H4 (cell line): ENCODE measurements around the gene NKAPL. TPM values are rescaled to one million over a fixed set of nuclear protein-coding genes. Genes with fewer than 3 reads are reported as not detected.
"Not testable (repeated sequence)": the region's sequence is repeated elsewhere in the genome, so short reads cannot be mapped to it uniquely, and the experiment has no call there.

ENCODE experiments used
- DNase-seq: peaks from one replicate; pipeline ENCODE4 v3.0.0-alpha.2; 2015; ENCODE audit warnings: low spot score
- total RNA-seq: library from RNA; depleted of rRNA; stranded (reverse); fragments of >200 nt; shearing (Covaris generic); gene quantifications from 2 replicates; pipeline ENCODE4 v1.2.3, GENCODE V29; 2014; rRNA removed

NKAPL gene
- total RNA-seq, 1 experiment from 2014 or later: not detected

- DNase-seq: no peak
Observed at GRCh38 chr6:28296520-28297060, 37.5 kb downstream of the NKAPL start.

- no peak for DNase-seq
Observed at GRCh38 chr6:28303570-28303969, 44.5 kb downstream of the NKAPL start.

GRCh38 chr6:28306363-28306762 is 47.3 kb downstream of the NKAPL start:
- DNase-seq: not testable (repeated sequence)

Other genes starting within 250 kb of the NKAPL start
- 0.16 and 1.2 TPM in 2 replicates for gene ZNF165, start 178.7 kb upstream of the NKAPL start, total RNA-seq
- gene ZSCAN16, start 134.7 kb upstream of the NKAPL start, total RNA-seq: 3.5 and 9.9 TPM in 2 replicates
- 7.4 and 10.1 TPM in 2 replicates for gene ZKSCAN8, start 117.4 kb upstream of the NKAPL start, total RNA-seq
- 12.3 and 13.9 TPM in 2 replicates for gene ZSCAN9, start 34.0 kb upstream of the NKAPL start, total RNA-seq
- 3.1 and 3.8 TPM in 2 replicates for gene ZKSCAN4, start 7.0 kb upstream of the NKAPL start, total RNA-seq
- 13.6 and 14.1 TPM in 2 replicates for gene ZSCAN26, start 7.8 kb downstream of the NKAPL start, total RNA-seq
- gene PGBD1, start 22.3 kb downstream of the NKAPL start, total RNA-seq: 6.3 and 6.7 TPM in 2 replicates
- gene ZSCAN31, start 76.9 kb downstream of the NKAPL start, total RNA-seq: 182 and 210 TPM in 2 replicates
- gene ZKSCAN3, start 90.7 kb downstream of the NKAPL start, total RNA-seq: 3.7 and 4.1 TPM in 2 replicates
- 6.0 and 6.9 TPM in 2 replicates for gene ZSCAN12, start 140.4 kb downstream of the NKAPL start, total RNA-seq
- gene ZSCAN23, start 184.2 kb downstream of the NKAPL start, total RNA-seq: 0.64 and 2.4 TPM in 2 replicates